Rectal smooth muscle tissue (tissue), 1 donor: Measurements from ENCODE around the gene RIPOR3.
"Not testable (repeated sequence)": the region's sequence is repeated elsewhere in the genome, so short reads cannot be mapped to it uniquely, and the experiment has no call there.

Experiments used
- H3K27ac ChIP-seq: one replicate; pipeline ENCODE4 v1.7.0; 2013; ENCODE audit warnings: low read depth, low read length, inconsistent platforms
- H3K27me3 ChIP-seq: one replicate; pipeline ENCODE4 v1.7.0; 2013; ENCODE audit warnings: low read length; ENCODE audit not compliant: control insufficient read depth, insufficient read depth
- H3K36me3 ChIP-seq: one replicate; pipeline ENCODE4 v1.7.0; 2013; ENCODE audit warnings: low read length; ENCODE audit not compliant: control insufficient read depth, insufficient read depth
- H3K4me1 ChIP-seq: one replicate; pipeline ENCODE4 v1.7.0; 2013; ENCODE audit warnings: low read length; ENCODE audit not compliant: control insufficient read depth, insufficient read depth
- H3K4me3 ChIP-seq: one replicate; pipeline ENCODE4 v1.7.0; 2013; ENCODE audit warnings: low read length
- H3K9ac ChIP-seq: one replicate; pipeline ENCODE4 v1.7.0; 2013; ENCODE audit warnings: low read length

The RIPOR3 gene

GRCh38 chr20:50720026-50720425 lies 28.7 kb upstream of the RIPOR3 start:
- H3K4me1 ChIP-seq: peaks cover 7% of the 10 kb centered on the region
- H3K27me3 ChIP-seq: no peaks in the 10 kb centered on the region
- no peak overlapping the region for H3K9ac ChIP-seq
- H3K36me3 ChIP-seq: no peaks in the 10 kb centered on the region
- no peak overlapping the region for H3K27ac ChIP-seq
- no peak overlapping the region for H3K4me3 ChIP-seq

GRCh38 chr20:50719328-50719727 lies 28.0 kb upstream of the RIPOR3 start:
- no peak overlapping the region for H3K27ac ChIP-seq
- no peaks in the 10 kb centered on the region for H3K4me1 ChIP-seq

GRCh38 chr20:50717974-50718761 lies 26.8 kb upstream of the RIPOR3 start:
- Histone ChIP-seq H3K9ac (no peak overlapping the region), H3K36me3 (no peaks in the 10 kb centered on the region), H3K27me3 (no peaks in the 10 kb centered on the region), H3K4me1 (no peaks in the 10 kb centered on the region), H3K27ac (no peak overlapping the region), H3K4me3 (no peak overlapping the region)

More at GRCh38 chr20:50719328-50719727, 28.0 kb upstream of the RIPOR3 start:
- H3K27me3 ChIP-seq: no peaks in the 10 kb centered on the region
- no peaks in the 10 kb centered on the region for H3K36me3 ChIP-seq
- no peak overlapping the region for H3K4me3 ChIP-seq
- no peak overlapping the region for H3K9ac ChIP-seq

GRCh38 chr20:50717312-50717711 lies 26.0 kb upstream of the RIPOR3 start:
- H3K27me3 ChIP-seq: no peaks in the 10 kb centered on the region
- no peak overlapping the region for H3K4me3 ChIP-seq
- H3K27ac ChIP-seq: no peak overlapping the region
- H3K9ac ChIP-seq: no peak overlapping the region
- H3K36me3 ChIP-seq: no peaks in the 10 kb centered on the region
- no peaks in the 10 kb centered on the region for H3K4me1 ChIP-seq

GRCh38 chr20:50716518-50716917 lies 25.2 kb upstream of the RIPOR3 start:
- H3K27me3 ChIP-seq: no peaks in the 10 kb centered on the region
- H3K4me3 ChIP-seq: no peak overlapping the region
- no peak overlapping the region for H3K9ac ChIP-seq
- H3K27ac ChIP-seq: no peak overlapping the region
- no peaks in the 10 kb centered on the region for H3K36me3 ChIP-seq
- no peaks in the 10 kb centered on the region for H3K4me1 ChIP-seq

GRCh38 chr20:50715694-50716093 lies 24.4 kb upstream of the RIPOR3 start:
- Histone ChIP-seq H3K27me3 (no peaks in the 10 kb centered on the region), H3K36me3 (no peaks in the 10 kb centered on the region), H3K4me1 (no peaks in the 10 kb centered on the region), H3K4me3 (no peak overlapping the region), H3K9ac (no peak overlapping the region), H3K27ac (no peak overlapping the region)

- H3K27me3 ChIP-seq, H3K27ac ChIP-seq, H3K36me3 ChIP-seq, H3K9ac ChIP-seq, H3K4me1 ChIP-seq, H3K4me3 ChIP-seq: not testable (repeated sequence)
Observed at GRCh38 chr20:50714426-50714825, 23.1 kb upstream of the RIPOR3 start.

- H3K4me1 ChIP-seq: no peaks in the 10 kb centered on the region
- H3K36me3 ChIP-seq: no peaks in the 10 kb centered on the region
- no peak overlapping the region for H3K9ac ChIP-seq
- no peak overlapping the region for H3K27ac ChIP-seq
- H3K4me3 ChIP-seq: no peak overlapping the region
- no peaks in the 10 kb centered on the region for H3K27me3 ChIP-seq
Observed at GRCh38 chr20:50713657-50714101, 22.3 kb upstream of the RIPOR3 start.

GRCh38 chr20:50712771-50713656 lies 21.7 kb upstream of the RIPOR3 start:
- no peak overlapping the region for H3K4me3 ChIP-seq
- H3K9ac ChIP-seq: no peak overlapping the region
- no peaks in the 10 kb centered on the region for H3K36me3 ChIP-seq
- H3K27me3 ChIP-seq: no peaks in the 10 kb centered on the region
- no peak overlapping the region for H3K27ac ChIP-seq
- H3K4me1 ChIP-seq: no peaks in the 10 kb centered on the region

GRCh38 chr20:50711113-50711825 lies 19.9 kb upstream of the RIPOR3 start:
- Histone ChIP-seq H3K4me1 (no peaks in the 10 kb centered on the region), H3K27me3 (no peaks in the 10 kb centered on the region), H3K36me3 (no peaks in the 10 kb centered on the region), H3K4me3 (no peak overlapping the region), H3K9ac (no peak overlapping the region), H3K27ac (no peak overlapping the region)

- H3K36me3 ChIP-seq: no peaks in the 10 kb centered on the region
- no peaks in the 10 kb centered on the region for H3K4me1 ChIP-seq
- H3K4me3 ChIP-seq: no peak overlapping the region
- H3K27me3 ChIP-seq: no peaks in the 10 kb centered on the region
- H3K27ac ChIP-seq: no peak overlapping the region
- no peak overlapping the region for H3K9ac ChIP-seq
Observed at GRCh38 chr20:50710492-50711063, 19.2 kb upstream of the RIPOR3 start.

GRCh38 chr20:50709636-50709973 lies 18.3 kb upstream of the RIPOR3 start:
- H3K4me1 ChIP-seq: no peaks in the 10 kb centered on the region
- H3K36me3 ChIP-seq: no peaks in the 10 kb centered on the region
- no peak overlapping the region for H3K9ac ChIP-seq
- H3K4me3 ChIP-seq: no peak overlapping the region
- H3K27me3 ChIP-seq: no peaks in the 10 kb centered on the region
- H3K27ac ChIP-seq: no peak overlapping the region
